K562 (cell line): ENCODE results near the gene SET. TPM values are rescaled to one million over a fixed set of nuclear protein-coding genes. Genes with fewer than 3 reads are reported as not detected.

Experiments used
- polyA plus RNA-seq, 8 experiments: library from polyadenylated mRNA; depleted of rRNA in 4 of 8; stranded (reverse) in 5 of 8; unstranded in 3 of 8; fragments of >200 nt; fragmentation: Nextera tagmentation in 2 of 8; fragmentation: Illumina TruSeq in 1 of 8; extraction: Ambion mirVana in 2 of 8; extraction: Trizol in 1 of 8; gene quantifications; 2 replicates each; pipeline versions ENCODE4 v1.2.1 to v1.2.3, GENCODE V29; 2011 to 2014; ENCODE audit warnings: inconsistent platforms in 1 of 8, missing spikeins in 1 of 8
- total RNA-seq, 7 experiments: library from RNA; depleted of rRNA in 6 of 7; stranded (reverse); fragments of >200 nt in 6 of 7; fragmentation: Illumina TruSeq in 2 of 7; extraction: Trizol in 2 of 7; gene quantifications; 2 replicates each; pipeline versions ENCODE4 v1.2.1 to v1.2.3, GENCODE V29; 2011 to 2021; ENCODE audit warnings: low replicate concordance in 1 of 7
- TF ChIP-seq, protein P1 (sequence below): fragments of 200-400 bp; formaldehyde crosslinking; IDR thresholded peaks from 2 replicates; pipeline ENCODE4 v1.6.1; 2017; ENCODE audit warnings: mild to moderate bottlenecking, low read depth, low read length, moderate library complexity
- TF ChIP-seq, protein P2 (sequence below): sonication (generic); formaldehyde crosslinking; IDR thresholded peaks from 2 replicates; pipeline ENCODE4 v1.8.0; 2022; ENCODE audit warnings: mild to moderate bottlenecking, missing genetic modification reagents, borderline replicate concordance
- TF ChIP-seq, protein P3 (sequence below): sonication (generic); formaldehyde crosslinking; IDR thresholded peaks from 2 replicates; pipeline ENCODE4 v1.8.0; 2022; ENCODE audit warnings: missing genetic modification reagents, mild to moderate bottlenecking, borderline replicate concordance
- TF ChIP-seq, protein P4 (sequence below): sonication (generic); formaldehyde crosslinking; IDR thresholded peaks from 2 replicates; pipeline ENCODE4 v1.8.1; 2023; ENCODE audit warnings: mild to moderate bottlenecking, missing genetic modification reagents
- TF ChIP-seq, protein P5 (sequence below): fragments of 450-650 bp; IDR thresholded peaks from 2 replicates; pipeline ENCODE4 v1.6.1; 2016; ENCODE audit warnings: antibody characterized with exemption
- TF ChIP-seq, protein P6 (sequence below), 2 experiments: fragments of 450-650 bp; IDR thresholded peaks; 2 replicates each; pipeline ENCODE4 v1.6.1; 2016; ENCODE audit warnings: mild to moderate bottlenecking in 2 of 2, borderline replicate concordance in 1 of 2, low read depth in 1 of 2, moderate library complexity in 1 of 2

Gene SET
- total and polyA plus RNA-seq, 9 of the 15 experiments (the other 6 are each of a cell fraction or from before 2014, with no cell fraction given), result 404 to 1,447 (median 907) TPM

DNA sequence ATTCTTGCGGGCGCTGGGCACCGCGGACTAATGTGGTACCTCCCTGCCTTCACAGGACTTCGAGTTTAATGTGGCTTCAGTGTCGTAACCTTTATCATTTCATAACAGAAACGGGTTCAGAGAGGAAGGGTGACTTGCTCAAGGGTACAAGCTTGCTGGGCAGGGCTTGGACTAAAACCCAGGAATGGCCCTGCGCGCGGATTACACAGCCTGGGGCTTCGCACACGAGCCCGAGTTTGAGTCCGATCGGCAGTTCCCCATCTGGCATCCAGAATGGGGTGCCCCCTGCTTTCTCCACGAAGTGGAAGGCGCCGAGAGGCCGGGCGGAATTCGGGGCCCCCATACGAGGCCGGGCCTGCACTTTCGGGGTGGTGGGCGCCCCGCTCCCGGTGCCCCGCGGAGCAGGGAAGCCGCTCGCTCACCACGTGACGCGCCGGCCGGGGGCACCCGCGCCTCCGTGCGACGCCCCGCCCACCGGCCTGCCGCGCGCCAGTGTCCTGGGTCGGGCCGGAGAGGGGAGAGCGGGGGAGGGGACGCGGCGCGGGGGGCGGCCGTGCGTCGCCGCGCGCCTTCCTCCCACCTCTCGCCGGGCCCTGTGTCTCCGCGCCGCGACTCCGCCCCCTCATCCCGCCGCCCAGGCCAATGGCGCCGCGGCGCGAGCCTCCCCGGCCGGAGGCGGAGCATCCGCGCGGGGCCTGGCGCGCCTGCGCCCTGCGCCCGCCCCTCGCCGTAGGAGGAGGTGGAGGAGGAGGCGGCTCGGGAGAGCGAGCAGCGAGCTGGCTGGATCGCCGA is at the start of gene SET (continued):
- TF ChIP-seq, protein P1, sequence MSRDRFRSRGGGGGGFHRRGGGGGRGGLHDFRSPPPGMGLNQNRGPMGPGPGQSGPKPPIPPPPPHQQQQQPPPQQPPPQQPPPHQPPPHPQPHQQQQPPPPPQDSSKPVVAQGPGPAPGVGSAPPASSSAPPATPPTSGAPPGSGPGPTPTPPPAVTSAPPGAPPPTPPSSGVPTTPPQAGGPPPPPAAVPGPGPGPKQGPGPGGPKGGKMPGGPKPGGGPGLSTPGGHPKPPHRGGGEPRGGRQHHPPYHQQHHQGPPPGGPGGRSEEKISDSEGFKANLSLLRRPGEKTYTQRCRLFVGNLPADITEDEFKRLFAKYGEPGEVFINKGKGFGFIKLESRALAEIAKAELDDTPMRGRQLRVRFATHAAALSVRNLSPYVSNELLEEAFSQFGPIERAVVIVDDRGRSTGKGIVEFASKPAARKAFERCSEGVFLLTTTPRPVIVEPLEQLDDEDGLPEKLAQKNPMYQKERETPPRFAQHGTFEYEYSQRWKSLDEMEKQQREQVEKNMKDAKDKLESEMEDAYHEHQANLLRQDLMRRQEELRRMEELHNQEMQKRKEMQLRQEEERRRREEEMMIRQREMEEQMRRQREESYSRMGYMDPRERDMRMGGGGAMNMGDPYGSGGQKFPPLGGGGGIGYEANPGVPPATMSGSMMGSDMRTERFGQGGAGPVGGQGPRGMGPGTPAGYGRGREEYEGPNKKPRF, result no peak
- TF ChIP-seq, protein P2, sequence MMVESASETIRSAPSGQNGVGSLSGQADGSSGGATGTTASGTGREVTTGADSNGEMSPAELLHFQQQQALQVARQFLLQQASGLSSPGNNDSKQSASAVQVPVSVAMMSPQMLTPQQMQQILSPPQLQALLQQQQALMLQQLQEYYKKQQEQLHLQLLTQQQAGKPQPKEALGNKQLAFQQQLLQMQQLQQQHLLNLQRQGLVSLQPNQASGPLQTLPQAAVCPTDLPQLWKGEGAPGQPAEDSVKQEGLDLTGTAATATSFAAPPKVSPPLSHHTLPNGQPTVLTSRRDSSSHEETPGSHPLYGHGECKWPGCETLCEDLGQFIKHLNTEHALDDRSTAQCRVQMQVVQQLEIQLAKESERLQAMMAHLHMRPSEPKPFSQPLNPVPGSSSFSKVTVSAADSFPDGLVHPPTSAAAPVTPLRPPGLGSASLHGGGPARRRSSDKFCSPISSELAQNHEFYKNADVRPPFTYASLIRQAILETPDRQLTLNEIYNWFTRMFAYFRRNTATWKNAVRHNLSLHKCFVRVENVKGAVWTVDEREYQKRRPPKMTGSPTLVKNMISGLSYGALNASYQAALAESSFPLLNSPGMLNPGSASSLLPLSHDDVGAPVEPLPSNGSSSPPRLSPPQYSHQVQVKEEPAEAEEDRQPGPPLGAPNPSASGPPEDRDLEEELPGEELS (CRISPR knock-in tag), result 0 out of 2 replicates have a peak, but pooled peaks have one; percentile 56
- TF ChIP-seq, protein P3, sequence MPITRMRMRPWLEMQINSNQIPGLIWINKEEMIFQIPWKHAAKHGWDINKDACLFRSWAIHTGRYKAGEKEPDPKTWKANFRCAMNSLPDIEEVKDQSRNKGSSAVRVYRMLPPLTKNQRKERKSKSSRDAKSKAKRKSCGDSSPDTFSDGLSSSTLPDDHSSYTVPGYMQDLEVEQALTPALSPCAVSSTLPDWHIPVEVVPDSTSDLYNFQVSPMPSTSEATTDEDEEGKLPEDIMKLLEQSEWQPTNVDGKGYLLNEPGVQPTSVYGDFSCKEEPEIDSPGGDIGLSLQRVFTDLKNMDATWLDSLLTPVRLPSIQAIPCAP (CRISPR knock-in tag), result 0 out of 2 replicates have a peak, but pooled peaks have one; percentile 66
- TF ChIP-seq, protein P4, sequence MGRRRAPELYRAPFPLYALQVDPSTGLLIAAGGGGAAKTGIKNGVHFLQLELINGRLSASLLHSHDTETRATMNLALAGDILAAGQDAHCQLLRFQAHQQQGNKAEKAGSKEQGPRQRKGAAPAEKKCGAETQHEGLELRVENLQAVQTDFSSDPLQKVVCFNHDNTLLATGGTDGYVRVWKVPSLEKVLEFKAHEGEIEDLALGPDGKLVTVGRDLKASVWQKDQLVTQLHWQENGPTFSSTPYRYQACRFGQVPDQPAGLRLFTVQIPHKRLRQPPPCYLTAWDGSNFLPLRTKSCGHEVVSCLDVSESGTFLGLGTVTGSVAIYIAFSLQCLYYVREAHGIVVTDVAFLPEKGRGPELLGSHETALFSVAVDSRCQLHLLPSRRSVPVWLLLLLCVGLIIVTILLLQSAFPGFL, result no peak
- TF ChIP-seq, protein P5, sequence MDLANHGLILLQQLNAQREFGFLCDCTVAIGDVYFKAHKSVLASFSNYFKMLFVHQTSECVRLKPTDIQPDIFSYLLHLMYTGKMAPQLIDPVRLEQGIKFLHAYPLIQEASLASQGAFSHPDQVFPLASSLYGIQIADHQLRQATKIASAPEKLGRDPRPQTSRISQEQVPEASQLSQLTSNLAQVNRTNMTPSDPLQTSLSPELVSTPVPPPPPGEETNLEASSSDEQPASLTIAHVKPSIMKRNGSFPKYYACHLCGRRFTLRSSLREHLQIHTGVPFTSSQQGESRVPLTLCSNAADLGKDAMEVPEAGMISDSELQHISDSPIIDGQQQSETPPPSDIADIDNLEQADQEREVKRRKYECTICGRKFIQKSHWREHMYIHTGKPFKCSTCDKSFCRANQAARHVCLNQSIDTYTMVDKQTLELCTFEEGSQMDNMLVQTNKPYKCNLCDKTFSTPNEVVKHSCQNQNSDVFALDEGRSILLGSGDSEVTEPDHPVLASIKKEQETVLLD, result peak; percentile 65
- TF ChIP-seq, protein P6, sequence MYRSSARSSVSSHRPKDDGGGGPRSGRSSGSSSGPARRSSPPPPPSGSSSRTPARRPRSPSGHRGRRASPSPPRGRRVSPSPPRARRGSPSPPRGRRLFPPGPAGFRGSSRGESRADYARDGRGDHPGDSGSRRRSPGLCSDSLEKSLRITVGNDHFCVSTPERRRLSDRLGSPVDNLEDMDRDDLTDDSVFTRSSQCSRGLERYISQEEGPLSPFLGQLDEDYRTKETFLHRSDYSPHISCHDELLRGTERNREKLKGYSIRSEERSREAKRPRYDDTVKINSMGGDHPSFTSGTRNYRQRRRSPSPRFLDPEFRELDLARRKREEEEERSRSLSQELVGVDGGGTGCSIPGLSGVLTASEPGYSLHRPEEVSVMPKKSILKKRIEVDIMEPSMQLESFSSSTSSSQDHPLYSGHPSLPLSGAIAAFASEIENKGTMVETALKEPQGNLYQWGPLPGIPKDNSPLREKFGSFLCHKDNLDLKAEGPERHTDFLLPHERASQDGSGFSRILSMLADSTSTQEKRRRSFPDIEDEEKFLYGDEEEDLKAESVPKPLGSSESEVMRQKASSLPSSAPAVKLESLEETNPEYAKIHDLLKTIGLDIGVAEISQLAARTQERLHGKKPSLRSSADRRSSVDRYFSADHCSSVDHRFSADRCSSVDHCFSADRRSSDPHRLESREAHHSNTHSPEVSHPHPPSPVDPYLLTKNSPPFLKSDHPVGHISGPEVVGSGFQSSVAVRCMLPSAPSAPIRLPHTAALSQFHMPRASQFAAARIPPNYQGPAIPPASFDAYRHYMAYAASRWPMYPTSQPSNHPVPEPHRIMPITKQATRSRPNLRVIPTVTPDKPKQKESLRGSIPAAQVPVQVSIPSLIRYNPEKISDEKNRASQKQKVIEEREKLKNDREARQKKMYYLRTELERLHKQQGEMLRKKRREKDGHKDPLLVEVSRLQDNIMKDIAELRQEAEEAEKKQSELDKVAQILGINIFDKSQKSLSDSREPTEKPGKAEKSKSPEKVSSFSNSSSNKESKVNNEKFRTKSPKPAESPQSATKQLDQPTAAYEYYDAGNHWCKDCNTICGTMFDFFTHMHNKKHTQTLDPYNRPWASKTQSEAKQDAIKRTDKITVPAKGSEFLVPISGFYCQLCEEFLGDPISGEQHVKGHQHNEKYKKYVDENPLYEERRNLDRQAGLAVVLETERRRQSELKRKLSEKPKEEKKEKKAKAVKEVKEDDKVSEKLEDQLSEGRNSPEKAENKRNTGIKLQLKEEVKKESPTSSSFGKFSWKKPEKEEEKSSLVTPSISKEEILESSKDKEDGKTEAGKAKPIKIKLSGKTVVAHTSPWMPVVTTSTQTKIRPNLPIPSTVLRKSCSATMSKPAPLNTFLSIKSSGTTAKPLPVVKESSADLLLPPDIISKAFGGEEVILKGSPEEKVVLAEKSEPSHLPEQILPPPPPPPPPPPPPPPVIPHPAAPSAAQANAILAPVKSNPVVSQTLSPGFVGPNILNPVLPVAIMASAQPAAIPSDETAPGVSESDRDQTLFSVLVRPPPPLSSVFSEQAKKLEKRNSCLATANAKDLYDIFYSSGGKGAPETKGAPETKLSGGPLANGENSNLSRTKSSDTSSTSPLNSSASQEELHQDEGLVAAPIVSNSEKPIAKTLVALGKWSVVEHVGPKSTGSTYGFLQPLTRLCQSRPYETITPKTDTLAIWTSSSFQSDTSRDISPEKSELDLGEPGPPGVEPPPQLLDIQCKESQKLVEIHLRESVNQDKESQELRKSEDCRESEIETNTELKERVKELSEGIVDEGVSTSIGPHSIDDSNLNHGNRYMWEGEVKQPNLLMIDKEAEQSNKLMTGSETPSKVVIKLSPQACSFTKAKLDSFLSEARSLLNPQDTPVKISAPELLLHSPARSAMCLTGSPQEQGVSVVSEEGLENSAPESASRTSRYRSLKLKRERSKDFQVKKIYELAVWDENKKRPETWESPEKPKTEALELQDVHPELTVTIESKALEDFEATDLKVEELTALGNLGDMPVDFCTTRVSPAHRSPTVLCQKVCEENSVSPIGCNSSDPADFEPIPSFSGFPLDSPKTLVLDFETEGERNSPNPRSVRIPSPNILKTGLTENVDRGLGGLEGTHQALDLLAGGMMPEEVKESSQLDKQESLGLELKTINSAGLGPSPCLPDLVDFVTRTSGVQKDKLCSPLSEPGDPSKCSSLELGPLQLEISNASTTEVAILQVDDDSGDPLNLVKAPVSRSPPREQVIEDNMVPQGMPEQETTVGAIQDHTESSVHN (IDR thresholded peaks at IDR 0.05; ENCODE audit: borderline replicate concordance in 1 of 2, low read depth in 1 of 2), result no peak
